DLD1 (cell line): Measurements from ENCODE around the gene TMEM106C.

Source experiments
- in situ Hi-C: cut with HindIII; loops from 2 replicates; pipeline ENCODE4 v1.10.0; 2017; ENCODE audit warnings: low sequenced_read_pairs

Gene TMEM106C

DNA sequence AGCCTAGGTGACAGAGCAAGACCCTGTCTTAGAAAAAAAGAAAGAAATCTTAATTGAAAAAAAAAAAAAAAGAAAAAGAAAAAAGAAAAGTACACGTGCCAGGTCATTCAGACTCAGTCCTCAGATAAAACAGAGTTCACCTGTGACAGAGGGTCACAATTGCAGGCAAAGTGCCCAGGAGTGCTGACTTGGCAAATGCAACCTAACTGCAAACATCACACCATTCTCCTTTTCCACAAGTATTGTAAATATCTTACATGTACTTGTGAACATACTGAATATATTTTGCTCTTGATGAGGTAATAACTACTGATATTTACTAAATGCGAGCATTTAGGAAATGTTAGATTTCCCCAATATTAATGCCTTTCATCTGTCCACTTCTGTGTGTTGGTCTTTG lies 49.9 kb downstream of the TMEM106C start:
- in situ Hi-C loops: no loop called here

DNA sequence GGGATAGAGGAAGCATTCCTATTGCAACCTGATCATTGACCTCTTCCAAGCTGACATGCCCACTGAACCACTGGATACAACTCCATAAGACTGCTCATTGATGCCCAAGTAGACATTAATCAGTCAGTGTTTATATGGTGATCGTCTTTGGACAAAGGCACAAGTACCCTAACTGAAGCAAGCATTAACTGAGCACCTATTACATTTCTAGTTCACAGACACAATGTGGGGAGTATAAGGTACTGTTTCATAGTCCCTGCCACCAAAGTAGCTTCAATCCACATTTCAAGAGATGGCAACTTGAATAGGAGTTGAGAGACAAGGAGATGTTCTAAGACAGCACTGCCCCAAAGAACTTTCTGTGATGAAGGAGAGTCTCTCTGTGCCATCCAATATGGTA lies 51.7 kb downstream of the TMEM106C start:
- in situ Hi-C loops: no loop called here

DNA sequence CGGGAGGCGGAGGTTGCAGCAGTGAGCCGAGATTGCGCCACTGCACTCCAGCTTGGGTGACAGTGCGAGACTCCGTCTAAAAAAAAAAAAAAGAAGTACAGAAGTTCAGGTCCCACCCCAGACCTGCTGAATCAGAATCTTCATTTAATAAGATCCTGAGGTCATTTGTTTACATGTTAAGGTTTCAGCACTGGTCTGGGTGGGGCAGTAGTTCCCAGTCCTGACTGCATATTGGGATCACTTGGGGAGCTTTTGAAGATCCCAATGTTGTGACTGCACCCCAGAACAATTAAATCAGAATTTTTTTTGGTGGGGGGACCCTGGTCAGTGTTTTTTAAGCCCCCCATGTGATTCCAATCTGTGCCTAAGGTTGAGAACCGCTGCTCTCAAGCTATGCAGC lies 52.6 kb downstream of the TMEM106C start:
- in situ Hi-C loops: no loop called here

DNA sequence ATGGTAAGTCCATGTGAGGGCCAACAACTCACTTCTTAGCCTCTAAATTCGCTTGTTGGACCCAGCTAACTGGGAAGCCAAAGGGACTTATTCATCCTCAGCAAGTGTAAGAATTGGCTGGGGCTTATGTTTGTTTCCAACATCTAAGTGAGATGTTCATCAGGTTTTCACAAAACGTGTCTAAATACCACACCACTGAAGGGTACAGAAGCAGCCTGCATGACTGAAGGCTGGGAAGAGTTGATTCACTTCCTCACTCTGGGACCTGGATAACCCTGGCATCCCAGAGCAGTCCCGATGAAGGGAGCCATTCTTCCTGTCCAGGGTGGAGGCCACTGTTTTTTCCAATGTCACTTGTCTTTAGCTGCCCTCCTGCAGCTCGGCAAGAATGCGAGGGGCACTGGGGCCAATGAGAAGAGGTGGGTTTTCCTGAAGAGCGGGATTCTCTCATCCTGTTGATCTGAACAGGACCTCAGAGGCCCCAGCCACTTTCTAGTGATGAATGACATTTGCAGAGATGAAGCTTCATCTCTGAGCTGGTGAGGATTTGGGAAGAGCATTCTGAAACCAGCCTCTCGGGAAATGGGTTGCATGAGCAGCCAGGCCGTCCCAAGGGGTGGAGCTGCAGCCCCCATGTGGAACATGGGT lies 53.1 kb downstream of the TMEM106C start:
- in situ Hi-C loops: no loop called here

DNA sequence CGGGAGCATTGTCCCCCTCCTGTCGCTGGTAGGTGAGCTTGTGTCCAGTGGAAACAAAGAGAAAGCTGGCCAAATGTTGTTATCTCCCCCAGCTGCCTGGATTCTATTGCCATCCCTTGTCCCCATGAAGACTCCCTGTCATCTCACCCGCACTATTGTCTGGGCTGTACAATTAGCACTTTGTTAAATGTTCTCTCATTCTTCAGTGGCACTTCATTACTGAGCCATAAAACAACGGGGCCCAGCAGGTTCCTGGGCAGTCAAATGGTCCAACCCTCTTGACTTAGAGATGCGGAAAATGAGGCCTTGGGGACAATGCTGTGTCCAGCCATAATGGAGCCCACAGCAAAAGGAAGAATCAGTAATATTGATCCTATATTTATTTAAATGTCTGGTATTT lies 54.1 kb downstream of the TMEM106C start:
- in situ Hi-C loops: no loop called here

DNA sequence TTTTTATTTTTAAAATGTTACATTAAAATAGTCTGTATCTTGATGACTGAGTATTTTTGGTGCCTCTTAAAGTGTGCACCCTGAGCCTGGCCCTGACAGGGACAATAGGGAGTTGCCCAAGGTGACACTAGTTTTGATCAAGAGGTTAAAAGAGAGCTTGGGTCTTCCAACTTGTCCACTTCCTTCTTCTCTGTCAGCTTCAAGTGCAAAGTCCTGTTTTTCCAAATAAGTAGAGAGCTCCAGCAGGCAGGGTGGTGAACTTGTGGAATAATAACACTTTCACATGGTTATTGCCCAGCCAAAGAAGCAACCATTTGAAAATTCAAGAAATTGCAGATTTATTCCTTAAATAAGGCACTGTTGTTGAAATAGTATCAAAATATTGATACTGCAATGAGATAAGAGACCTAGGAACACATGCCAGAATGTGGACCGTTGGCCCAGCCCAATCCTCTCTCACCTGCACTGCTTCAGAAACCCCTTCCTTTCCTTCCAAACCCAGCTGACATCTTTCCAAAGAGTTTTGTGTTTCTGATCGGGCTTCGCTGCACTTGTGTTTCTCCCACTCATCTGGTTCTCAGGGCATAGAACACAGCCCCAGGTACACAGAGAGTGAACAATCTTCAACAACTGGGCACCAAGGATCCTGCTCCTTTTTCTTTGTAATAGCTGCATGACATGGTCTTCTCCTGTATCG lies 54.7 kb downstream of the TMEM106C start:
- in situ Hi-C loops: no loop called here
